HG03045 (cell line): Measurements from ENCODE around the gene QRICH2.
"Not testable (repeated sequence)": the region's sequence is repeated elsewhere in the genome, so short reads cannot be mapped to it uniquely, and the experiment has no call there.

Source experiments
- ATAC-seq: cut with Tn5 transposase; IDR thresholded peaks from one replicate; pipeline ENCODE4 v1.9.1; 2021; ENCODE audit warnings: mild to moderate bottlenecking, moderate library complexity; ENCODE audit not compliant: unreplicated experiment

The QRICH2 gene

GRCh38 chr17:76327696-76328095, 19.6 kb upstream of the QRICH2 start:
- no peak for ATAC-seq

GRCh38 chr17:76326306-76326705, 18.2 kb upstream of the QRICH2 start:
- no peak for ATAC-seq

GRCh38 chr17:76318586-76318985, 10.5 kb upstream of the QRICH2 start:
- no peak for ATAC-seq

GRCh38 chr17:76317535-76317934, 9.5 kb upstream of the QRICH2 start:
- no peak for ATAC-seq

- no peak for ATAC-seq
These were observed 6.5 kb upstream of the QRICH2 start for GRCh38 chr17:76314392-76315227.

GRCh38 chr17:76312735-76313134, 4.7 kb upstream of the QRICH2 start:
- ATAC-seq: no peak

- ATAC-seq: no peak
These were observed 1.4 kb upstream of the QRICH2 start for GRCh38 chr17:76309461-76309860.

GRCh38 chr17:76307299-76307965, 644 bp downstream of the QRICH2 start:
- ATAC-seq: no peak

GRCh38 chr17:76305135-76305454, 3.0 kb downstream of the QRICH2 start:
- not testable (repeated sequence) for ATAC-seq

- ATAC-seq: no peak
These were observed 3.6 kb downstream of the QRICH2 start for GRCh38 chr17:76304226-76305134.

- ATAC-seq: no peak
These were observed 10.6 kb downstream of the QRICH2 start for GRCh38 chr17:76297436-76297835.

GRCh38 chr17:76296889-76297288, 11.2 kb downstream of the QRICH2 start:
- no peak for ATAC-seq

GRCh38 chr17:76296186-76296585, 11.9 kb downstream of the QRICH2 start:
- ATAC-seq: no peak

- ATAC-seq: no peak
These were observed 15.0 kb downstream of the QRICH2 start for GRCh38 chr17:76293106-76293505.

GRCh38 chr17:76292567-76292966, 15.5 kb downstream of the QRICH2 start:
- no peak for ATAC-seq

GRCh38 chr17:76281573-76282371, 26.3 kb downstream of the QRICH2 start:
- ATAC-seq: no peak

- ATAC-seq: no peak
These were observed 27.4 kb downstream of the QRICH2 start for GRCh38 chr17:76280650-76281049.

- ATAC-seq: no peak
These were observed 28.3 kb downstream of the QRICH2 start for GRCh38 chr17:76279742-76280287.

- no peak for ATAC-seq
These were observed 28.9 kb downstream of the QRICH2 start for GRCh38 chr17:76278952-76279741.
